ENCODE data around the gene PECR. TPM values are rescaled to one million over a fixed set of nuclear protein-coding genes. Genes with fewer than 3 reads are reported as not detected.

The PECR gene
- total and polyA plus RNA-seq, 2 of the 4 experiments (the other 2 are of a cell fraction): 11.4 to 17.7 TPM

DNA sequence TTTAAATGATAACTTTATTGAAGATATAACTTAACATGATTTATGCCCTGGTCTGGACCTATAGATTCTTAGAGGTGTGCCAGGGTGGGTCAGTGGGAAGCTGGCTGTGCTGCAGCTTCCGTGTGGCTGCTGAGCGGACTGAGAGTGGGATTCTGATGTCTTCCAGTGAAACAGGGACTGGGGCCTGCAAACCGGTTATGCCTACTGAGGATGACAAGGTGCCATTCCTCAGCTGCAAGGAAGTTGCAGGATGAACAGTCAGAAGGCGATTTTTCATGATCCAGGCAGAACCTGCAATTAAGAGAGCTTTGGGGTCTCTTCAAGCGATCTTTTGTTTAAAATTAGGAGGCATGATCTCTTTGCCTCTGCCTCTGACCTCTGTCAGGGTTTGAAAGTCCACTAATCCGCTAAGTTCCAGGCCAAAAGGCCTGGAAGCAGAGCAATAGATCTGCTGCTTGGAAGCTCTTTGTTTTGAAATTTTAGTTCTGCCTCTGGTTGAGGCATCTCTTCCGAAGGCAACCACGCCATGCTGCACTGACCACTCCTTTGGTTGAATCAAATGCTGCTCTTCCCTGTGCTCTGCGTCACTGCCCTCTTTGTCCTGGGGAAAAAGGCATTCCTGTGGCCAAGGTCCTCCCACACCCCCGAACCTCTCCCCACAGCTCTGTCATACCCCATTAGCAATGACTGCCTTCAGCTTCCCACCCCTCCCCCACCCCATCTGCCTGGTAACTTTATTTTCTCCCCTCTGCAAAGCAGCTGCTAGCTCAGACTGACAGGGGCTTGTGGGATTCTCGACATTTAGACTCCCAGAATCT is 2.1 kb upstream of the PECR start:
- Histone ChIP-seq H3K23ac (ENCODE audit: low read depth, low read length) (peak overlapping the region; percentile 40), H2AFZ (replicated peaks; ENCODE audit: low read length, poor library complexity) (peak overlapping the region; percentile 74), H4K8ac (ENCODE audit: low read depth in 2 of 2, low read length in 2 of 2) (peak overlapping the region in 1 of 2 experiments; percentile 44; a peak in 1 of 4 replicates), H3K27me3 (ENCODE audit: control insufficient read depth, insufficient read depth, low read length) (no peaks in the 10 kb centered on the region), H2AK9ac (replicated peaks; ENCODE audit: low read depth, low read length, poor library complexity) (peak overlapping the region; percentile 52), H3K36me3 (ENCODE audit: control insufficient read depth, insufficient read depth, low read length) (no peaks in the 10 kb centered on the region), H2BK15ac (ENCODE audit: low read depth, low read length) (no peak overlapping the region), H2AK5ac (ENCODE audit: low read depth, low read length) (peak overlapping the region; percentile 72; the same call in 1 of the 2 replicates), H3K4me2 (ENCODE audit: low read depth, low read length) (no peak overlapping the region; the same call in 1 of the 2 replicates), H2BK120ac (ENCODE audit: low read depth, low read length) (peak overlapping the region; percentile 13; the same call in 1 of the 2 replicates), H3K4ac (ENCODE audit: low read depth, low read length) (no peak overlapping the region; the same call in 1 of the 2 replicates), H3K79me1 (ENCODE audit: low read depth in 1 of 2, low read length in 2 of 2) (peaks cover 3 to 16% of the 10 kb centered on the region in 2 experiments; a peak in 3 of 4 replicates), H3K27ac (ENCODE audit: insufficient read depth, low read length) (no peak overlapping the region), H2BK20ac (ENCODE audit: low read depth, low read length) (0 out of 2 replicates have a peak overlapping the region, but pooled peaks have one; percentile 26), H4K5ac (ENCODE audit: low read depth, low read length) (no peak overlapping the region), H3K9me1 (ENCODE audit: insufficient read depth, low read length) (peaks cover 11% of the 10 kb centered on the region), H2BK5ac (ENCODE audit: low read depth, low read length, poor library complexity, severe bottlenecking) (no peak overlapping the region), H3K9me3 (ENCODE audit: control insufficient read depth, insufficient read depth, low read length) (no peaks in the 10 kb centered on the region), H4K20me1 (ENCODE audit: insufficient read depth, low read length) (no peaks in the 10 kb centered on the region), H3K56ac (ENCODE audit: extremely low read depth, insufficient read depth, low read length) (0 out of 2 replicates have a peak overlapping the region, but pooled peaks have one; percentile 11), H3K9ac (ENCODE audit: low read depth, low read length) (no peak overlapping the region), H3K14ac (replicated peaks; ENCODE audit: low read depth, low read length) (0 out of 2 replicates have a peak overlapping the region, but pooled peaks have one; percentile 9), H3K4me1 (ENCODE audit: control insufficient read depth, insufficient read depth, low read length) (0 out of 2 replicates have a peak, but pooled peaks cover 2% of the 10 kb centered on the region), H3K18ac (ENCODE audit: low read depth, low read length) (no peak overlapping the region), H3K4me3 (ENCODE audit: insufficient read depth, low read depth, low read length) (no peak overlapping the region), H4K91ac (ENCODE audit: insufficient read depth, low read depth, low read length) (0 out of 2 replicates have a peak overlapping the region, but pooled peaks have one; percentile 38)
- intact Hi-C loops (cut with micrococcal nuclease) (no loop called here), in situ Hi-C loops (cut with MboI; ENCODE audit: low sequenced_read_pairs) (no loop called here), dilution Hi-C loops (cut with HindIII; ENCODE audit: low sequenced_read_pairs, unreplicated experiment) (no loop called here)
- CTCF ChIA-PET: interaction anchor here (1.1 to 1.3 kb wide), 2 partner anchors 10 to 18 kb away, joined by 3 to 4 read pairs; no protein-coding TSS in a partner anchor
- BruUV-seq (replicated peaks): no TSS peak
- DNase-seq (peak; percentile 83), ATAC-seq (ENCODE audit: low read depth) (no peak)
- 63% methylated on average over 9 of the region's 11 CpGs; no CpG with 5 or more reads in 1 of the 2 experiments for WGBS, 2 experiments (ENCODE audit: extremely low coverage in 2 of 2, insufficient read length in 1 of 2)
- POLR2A ChIA-PET (ENCODE audit: unreplicated experiment): no interaction called here
- TF ChIP-seq FOS (IDR thresholded peaks at IDR 0.05; ENCODE audit: low read depth, low read length) (no peak), MAZ (IDR thresholded peaks at IDR 0.05; ENCODE audit: borderline replicate concordance, low read depth, low read length) (no peak), SMC3 (IDR thresholded peaks at IDR 0.05; ENCODE audit: low read depth, low read length) (no peak), MXI1 (IDR thresholded peaks at IDR 0.05; ENCODE audit: borderline replicate concordance, low read depth, low read length) (no peak), RCOR1 (IDR thresholded peaks at IDR 0.05; ENCODE audit: insufficient replicate concordance, low read length) (no peak), CEBPB (IDR thresholded peaks at IDR 0.05; ENCODE audit: low read depth, low read length) (no peak), BHLHE40 (IDR thresholded peaks at IDR 0.05; ENCODE audit: low read depth, low read length) (no peak), RFX5 (IDR thresholded peaks at IDR 0.05; ENCODE audit: low read depth, low read length) (no peak), RAD21 (IDR thresholded peaks at IDR 0.05; ENCODE audit: low read length) (no peak), CHD1 (IDR thresholded peaks at IDR 0.05; ENCODE audit: low read depth, low read length) (no peak)
- TF ChIP-seq, protein P1, sequence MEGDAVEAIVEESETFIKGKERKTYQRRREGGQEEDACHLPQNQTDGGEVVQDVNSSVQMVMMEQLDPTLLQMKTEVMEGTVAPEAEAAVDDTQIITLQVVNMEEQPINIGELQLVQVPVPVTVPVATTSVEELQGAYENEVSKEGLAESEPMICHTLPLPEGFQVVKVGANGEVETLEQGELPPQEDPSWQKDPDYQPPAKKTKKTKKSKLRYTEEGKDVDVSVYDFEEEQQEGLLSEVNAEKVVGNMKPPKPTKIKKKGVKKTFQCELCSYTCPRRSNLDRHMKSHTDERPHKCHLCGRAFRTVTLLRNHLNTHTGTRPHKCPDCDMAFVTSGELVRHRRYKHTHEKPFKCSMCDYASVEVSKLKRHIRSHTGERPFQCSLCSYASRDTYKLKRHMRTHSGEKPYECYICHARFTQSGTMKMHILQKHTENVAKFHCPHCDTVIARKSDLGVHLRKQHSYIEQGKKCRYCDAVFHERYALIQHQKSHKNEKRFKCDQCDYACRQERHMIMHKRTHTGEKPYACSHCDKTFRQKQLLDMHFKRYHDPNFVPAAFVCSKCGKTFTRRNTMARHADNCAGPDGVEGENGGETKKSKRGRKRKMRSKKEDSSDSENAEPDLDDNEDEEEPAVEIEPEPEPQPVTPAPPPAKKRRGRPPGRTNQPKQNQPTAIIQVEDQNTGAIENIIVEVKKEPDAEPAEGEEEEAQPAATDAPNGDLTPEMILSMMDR (conservative IDR thresholded peaks at IDR 0.05; ENCODE audit: low read depth, low read length): no peak
- TF ChIP-seq, protein P2, sequence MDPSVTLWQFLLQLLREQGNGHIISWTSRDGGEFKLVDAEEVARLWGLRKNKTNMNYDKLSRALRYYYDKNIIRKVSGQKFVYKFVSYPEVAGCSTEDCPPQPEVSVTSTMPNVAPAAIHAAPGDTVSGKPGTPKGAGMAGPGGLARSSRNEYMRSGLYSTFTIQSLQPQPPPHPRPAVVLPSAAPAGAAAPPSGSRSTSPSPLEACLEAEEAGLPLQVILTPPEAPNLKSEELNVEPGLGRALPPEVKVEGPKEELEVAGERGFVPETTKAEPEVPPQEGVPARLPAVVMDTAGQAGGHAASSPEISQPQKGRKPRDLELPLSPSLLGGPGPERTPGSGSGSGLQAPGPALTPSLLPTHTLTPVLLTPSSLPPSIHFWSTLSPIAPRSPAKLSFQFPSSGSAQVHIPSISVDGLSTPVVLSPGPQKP (IDR thresholded peaks at IDR 0.05; ENCODE audit: borderline replicate concordance, low read depth, low read length): no peak
- TF ChIP-seq, protein P3, sequence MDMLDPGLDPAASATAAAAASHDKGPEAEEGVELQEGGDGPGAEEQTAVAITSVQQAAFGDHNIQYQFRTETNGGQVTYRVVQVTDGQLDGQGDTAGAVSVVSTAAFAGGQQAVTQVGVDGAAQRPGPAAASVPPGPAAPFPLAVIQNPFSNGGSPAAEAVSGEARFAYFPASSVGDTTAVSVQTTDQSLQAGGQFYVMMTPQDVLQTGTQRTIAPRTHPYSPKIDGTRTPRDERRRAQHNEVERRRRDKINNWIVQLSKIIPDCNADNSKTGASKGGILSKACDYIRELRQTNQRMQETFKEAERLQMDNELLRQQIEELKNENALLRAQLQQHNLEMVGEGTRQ (IDR thresholded peaks at IDR 0.05; ENCODE audit: low read depth, low read length): no peak

Data from IMR-90 (cell line).